ENCODE data around the gene PQBP1. TPM values are rescaled to one million over a fixed set of nuclear protein-coding genes. Genes with fewer than 3 reads are reported as not detected.
"Not testable (repeated sequence)": the region's sequence is repeated elsewhere in the genome, so short reads cannot be mapped to it uniquely, and the experiment has no call there.

The PQBP1 gene
- total RNA-seq, 4 donors from 2014 or later, result 36.6 to 59.7 (median 55.2) TPM

DNA sequence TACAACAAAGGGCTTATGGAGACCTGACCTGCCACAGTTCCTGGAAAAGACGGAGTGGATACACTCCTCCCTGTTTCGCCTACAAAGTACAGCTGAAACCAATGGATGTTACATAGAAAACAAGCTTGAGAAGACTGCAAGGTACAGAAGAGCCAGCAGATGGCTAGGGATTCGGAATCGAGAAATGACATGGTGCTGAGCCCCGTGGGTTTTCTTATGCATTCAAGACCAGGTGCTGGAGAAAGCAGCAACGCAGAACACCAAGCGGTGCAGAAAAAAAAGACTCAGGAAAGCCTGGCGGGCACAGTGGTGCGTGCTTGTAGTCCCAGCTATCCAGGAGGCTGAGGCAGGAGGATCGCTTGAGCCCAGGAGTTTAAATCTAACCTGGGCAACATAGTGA lies 14.0 kb upstream of the PQBP1 start:
- ATAC-seq (ENCODE audit: low FRiP score) (no peak), DNase-seq (ENCODE audit: low spot score) (no peak)
- TF ChIP-seq, protein P1, sequence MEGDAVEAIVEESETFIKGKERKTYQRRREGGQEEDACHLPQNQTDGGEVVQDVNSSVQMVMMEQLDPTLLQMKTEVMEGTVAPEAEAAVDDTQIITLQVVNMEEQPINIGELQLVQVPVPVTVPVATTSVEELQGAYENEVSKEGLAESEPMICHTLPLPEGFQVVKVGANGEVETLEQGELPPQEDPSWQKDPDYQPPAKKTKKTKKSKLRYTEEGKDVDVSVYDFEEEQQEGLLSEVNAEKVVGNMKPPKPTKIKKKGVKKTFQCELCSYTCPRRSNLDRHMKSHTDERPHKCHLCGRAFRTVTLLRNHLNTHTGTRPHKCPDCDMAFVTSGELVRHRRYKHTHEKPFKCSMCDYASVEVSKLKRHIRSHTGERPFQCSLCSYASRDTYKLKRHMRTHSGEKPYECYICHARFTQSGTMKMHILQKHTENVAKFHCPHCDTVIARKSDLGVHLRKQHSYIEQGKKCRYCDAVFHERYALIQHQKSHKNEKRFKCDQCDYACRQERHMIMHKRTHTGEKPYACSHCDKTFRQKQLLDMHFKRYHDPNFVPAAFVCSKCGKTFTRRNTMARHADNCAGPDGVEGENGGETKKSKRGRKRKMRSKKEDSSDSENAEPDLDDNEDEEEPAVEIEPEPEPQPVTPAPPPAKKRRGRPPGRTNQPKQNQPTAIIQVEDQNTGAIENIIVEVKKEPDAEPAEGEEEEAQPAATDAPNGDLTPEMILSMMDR (IDR thresholded peaks at IDR 0.05), result no peak

DNA sequence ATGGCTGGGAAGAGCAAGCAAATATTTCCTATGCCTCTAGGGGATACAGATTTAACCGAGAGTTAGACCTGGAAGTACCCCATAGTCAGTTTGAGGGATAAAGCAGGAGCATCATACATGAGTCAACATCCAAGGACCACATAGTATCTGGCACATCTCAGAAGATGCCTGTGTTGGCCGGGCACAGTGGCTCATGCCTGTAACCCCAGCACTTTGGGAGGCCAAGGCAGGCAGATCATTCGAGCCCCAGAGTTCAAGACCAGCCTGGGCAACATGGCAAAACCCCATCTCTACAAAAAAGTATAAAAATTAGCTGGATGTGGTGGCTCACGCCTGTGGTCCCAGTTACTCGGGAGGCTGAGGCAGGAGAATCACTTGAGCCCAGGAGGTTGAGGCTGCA lies 11.1 kb upstream of the PQBP1 start:
- not testable (repeated sequence) for ATAC-seq (ENCODE audit: low FRiP score); DNase-seq (ENCODE audit: low spot score)

DNA sequence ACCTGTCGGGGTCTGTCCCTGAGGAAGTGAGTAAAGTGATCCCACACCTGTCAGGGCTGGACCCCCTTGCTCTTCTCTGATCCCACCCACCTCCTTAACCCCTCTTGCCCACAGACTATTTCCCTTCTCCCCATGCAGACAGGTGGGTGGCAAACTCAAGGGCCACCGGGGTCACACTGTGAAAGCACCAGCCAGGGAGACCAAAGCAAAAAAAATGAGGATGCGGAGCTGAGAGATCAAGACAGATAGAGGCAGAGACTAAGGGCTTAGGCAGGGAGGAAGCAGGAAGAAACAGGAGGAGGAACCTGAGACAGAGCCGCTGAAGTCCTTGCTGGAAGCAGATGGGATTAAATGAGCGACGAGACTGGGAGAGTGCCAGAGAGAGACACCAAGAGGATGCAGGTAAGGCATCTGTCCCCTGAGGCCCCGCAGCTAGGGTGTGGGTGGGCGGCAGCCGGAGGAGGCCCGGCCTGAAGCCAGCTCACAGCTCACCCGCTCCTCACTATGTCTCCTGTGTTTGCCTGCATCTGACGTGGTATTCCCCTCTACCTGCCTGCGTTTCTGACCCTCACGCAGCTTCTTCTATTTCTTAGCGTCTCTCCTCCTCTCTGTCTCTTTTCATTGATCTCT lies 7.3 kb upstream of the PQBP1 start:
- DNase-seq (ENCODE audit: low spot score) (no peak), ATAC-seq (ENCODE audit: low FRiP score) (no peak)
- TF ChIP-seq, protein P1 (IDR thresholded peaks at IDR 0.05), result no peak

DNA sequence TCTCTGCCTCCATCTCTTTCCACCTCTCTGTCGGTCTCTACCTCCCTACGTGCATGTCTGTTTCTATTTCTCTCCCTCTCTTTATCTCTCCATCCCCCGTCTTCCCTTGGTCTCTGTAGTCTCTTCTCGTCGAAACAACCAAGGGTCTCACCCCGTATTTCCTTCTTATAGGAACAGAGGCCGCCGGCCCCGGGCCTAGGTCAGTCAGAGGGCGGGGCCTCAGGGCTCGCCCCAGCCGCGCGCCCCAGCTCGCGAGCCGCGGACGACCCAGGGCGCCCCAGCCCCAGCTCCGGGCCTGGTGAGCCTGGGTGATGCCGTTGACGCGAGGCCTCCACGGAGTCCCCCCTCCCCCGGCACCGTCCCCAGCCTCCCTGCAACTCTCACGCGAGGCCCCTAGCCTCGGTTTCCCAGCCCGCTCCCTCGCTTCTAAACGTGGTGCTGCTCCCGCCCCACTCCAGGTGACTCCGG lies 6.8 kb upstream of the PQBP1 start:
- DNase-seq (ENCODE audit: low spot score) (no peak), ATAC-seq (ENCODE audit: low FRiP score) (peak; percentile 39)
- TF ChIP-seq, protein P1 (IDR thresholded peaks at IDR 0.05), result no peak

DNA sequence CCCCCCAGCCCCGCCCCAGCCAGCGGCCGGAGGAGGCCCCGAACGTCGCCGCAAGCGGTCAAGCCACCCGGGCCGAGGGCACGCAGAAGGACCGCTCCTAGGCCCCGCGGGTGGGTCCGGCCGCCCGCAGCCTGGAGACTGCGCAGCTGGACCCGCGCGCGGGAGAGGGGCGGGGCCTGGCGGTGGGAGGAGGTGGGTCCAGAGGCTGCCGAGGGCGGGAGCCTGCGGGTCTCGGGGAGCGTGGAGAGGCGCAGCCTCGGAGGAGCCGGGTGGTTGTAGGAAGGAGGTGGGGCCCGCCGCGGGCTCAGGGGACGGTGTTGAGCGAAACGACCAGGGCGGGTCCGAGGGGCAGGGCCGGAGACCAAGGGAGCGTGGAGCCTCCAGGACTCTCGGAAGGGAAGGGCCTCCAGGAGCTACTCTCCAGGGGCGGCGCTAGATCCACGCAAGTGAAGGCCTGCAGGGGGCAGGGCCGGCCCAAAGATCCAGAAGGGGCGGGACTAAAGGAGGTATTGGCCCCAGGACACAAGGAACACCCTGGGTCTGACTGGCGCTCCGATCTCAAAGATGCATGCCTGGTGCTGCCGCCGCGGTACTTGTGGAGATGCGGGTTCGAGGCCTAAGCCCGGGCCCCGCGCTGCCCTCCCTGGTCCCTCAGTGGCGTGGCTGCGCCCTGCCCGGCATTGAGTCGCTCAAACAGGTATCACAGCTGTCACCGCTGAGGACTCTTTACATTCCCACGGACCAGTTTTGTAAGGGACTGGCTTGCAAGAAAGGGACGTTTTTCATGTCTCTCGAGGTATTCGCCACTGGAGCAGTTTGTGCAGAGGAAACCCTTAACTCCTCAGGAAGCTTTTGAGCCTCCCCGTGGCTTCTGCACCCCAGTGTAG lies 6.1 kb upstream of the PQBP1 start:
- peak; percentile 37 for DNase-seq (ENCODE audit: low spot score)
- TF ChIP-seq, protein P1 (IDR thresholded peaks at IDR 0.05), result no peak
- ATAC-seq (ENCODE audit: low FRiP score), result peak; percentile 98

DNA sequence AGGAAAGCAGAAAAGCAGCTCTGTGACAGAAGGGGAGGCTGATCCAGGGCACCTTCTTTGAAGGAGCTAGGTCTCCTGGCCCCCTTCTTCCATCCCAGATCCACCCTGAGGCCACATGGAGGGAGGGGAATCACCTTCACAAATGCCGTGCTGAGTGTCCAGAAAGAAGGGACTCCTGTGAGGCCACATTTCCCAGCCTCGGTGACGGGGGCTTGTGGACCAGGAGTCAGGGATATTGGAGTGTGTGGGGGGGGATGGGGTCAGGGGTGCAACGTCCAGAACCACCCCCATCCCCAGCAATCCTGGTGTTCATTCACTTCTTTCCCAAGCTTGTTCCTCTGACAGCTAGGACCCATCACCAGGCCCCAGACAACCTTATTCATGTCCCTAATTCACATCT lies 4.8 kb upstream of the PQBP1 start:
- DNase-seq (ENCODE audit: low spot score), result no peak

More for the DNA sequence above, 4.8 kb upstream of the PQBP1 start:
- no peak for ATAC-seq (ENCODE audit: low FRiP score)
- TF ChIP-seq, protein P1 (IDR thresholded peaks at IDR 0.05), result no peak
